SIG-M5 treated with dmso at 0.1 percent for 504 hours (cell line): ENCODE results near the gene COL9A3.

Experiments
- DNase-seq: peaks from one replicate; lab custom pipeline; 2025; ENCODE audit not compliant: unreplicated experiment; lab: John Stamatoyannopoulos, UW

COL9A3 gene

DNA sequence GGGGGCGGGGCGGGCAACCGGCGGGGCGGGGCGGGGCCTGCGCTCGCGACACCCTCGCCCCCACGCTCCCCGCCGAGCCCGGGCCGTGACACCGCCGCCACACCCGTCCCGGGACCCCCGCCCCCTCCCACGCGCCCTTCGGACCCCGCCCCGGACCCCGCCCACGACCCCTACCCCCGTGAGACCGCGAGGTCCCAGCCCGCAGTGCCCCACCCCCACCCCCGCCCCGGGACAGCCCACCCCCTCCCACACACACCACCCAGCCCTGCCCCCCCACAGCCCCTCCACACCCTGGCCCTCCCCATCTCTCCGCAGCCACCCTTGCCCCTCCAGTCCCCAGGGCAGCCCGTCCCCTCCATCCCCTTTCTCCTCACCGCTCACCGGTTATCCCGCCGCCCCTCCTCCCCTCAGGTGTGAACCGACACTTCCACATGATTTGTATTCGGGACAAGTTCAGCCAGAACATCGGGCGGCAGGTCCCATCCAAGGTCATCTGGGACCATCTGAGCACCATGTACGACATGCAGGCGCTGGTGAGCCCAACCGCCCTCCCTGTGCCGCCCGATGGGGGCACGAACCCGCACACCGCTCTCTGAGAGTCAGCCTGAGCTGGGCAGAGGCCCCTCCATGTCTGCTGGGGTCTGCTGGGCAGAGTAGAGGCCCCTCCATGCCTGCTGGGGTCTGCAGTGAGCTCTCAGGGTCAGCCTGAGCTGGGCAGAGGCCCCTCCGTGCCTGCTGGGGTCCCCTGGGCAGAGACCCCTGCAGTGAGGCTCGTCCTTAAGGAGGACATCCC, 20.0 kb upstream of the COL9A3 start:
- DNase-seq, result no peak

DNA sequence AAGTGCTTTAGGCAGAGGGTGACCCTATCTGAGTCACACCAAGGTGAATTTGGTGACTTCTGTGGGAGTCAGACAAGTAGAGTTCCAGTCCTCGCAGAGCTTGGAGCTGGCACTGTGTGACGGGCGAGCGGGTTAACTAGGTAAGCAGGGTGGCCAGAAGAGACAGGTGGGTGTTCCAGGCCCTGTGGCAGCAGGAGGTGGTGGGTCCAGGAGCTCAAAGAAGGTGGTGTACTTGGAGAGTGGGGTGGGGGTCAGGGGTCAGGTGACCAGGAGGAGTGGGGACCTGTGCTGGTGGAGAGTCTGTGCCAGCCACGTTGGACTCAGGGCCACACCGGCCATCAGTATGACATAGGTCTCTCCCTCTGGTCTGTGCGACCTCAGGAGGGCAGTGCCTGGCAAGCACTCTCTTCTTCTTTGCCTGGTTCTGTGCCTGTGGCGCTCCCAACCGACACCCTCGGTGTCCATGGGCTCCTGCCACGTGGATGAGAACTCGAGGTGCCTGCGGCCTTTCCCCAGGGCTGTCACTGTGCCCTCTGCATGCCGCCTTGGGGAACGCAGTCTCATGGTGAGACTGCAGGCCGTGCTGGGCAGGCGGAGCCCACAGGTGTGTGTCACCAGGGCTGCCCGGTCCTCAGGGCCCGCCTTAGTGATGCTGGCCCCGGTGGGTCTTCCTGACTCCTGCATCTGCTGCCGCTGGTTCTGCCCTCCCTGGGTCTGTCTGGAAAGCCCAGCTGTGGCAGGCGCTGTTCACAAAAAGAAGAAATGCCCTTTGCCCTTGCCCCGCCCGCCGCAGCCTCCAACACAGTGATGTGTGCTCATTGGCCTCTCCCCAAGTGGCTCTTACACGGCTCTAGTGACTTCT, 18.9 kb upstream of the COL9A3 start:
- DNase-seq, result no peak

DNA sequence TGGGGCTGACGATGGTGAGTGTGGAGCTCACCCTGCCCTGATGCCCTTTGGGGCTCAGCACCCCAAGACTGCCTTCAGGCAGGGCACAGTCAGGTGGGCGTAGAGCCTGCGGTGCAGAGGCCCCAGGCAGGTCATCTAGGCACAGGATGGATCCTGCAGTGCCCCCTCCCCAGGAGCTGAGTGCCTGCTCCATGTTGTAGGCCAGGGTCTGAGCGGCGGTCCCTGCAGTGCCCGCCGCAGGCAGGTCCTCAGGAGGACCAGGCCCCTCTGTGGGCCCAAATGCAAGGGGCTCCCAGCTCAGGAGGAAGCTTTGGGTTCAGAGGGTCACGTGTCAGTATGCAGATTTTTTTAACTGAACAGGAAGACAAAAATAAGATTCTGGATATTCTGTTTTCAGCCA, 17.8 kb upstream of the COL9A3 start:
- DNase-seq, result no peak

DNA sequence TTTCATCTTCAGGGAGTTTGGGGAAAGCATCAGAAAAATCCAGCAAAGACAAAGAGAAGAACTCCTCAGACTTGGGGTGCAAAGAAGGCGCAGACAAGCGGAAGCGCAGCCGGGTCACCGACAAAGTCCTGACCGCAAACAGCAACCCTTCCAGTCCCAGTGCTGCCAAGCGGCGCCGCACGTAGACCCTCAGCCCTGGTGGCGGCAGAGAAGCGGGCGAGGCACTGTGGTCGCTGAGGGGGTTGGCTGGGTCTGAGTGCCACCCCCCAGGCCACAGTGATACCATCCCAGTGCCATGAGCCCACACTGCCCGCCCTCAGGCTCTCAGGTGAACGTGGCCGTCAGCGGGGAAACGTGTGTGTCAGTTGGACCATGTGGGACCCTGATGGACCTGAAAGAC, 17.4 kb upstream of the COL9A3 start:
- no peak for DNase-seq

DNA sequence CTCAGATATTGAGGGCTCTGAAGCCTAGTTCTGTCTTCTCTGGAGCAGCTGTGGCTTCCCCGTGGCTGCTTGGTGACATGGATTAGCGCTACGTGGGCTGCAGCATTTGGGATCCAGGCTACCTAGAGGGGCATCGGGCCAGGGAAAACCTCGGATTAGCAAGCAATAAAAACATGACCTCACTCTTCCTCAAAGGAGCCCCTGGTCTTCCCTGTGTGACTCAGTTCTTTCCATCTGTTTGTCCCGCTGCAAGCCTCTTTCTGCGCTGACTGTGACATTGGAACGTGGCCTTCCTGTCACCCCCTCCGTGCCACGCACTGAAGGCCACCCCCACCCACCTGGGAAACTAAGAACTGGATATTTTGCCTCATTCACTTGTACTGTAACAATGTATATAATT, 17.0 kb upstream of the COL9A3 start:
- DNase-seq, result no peak

DNA sequence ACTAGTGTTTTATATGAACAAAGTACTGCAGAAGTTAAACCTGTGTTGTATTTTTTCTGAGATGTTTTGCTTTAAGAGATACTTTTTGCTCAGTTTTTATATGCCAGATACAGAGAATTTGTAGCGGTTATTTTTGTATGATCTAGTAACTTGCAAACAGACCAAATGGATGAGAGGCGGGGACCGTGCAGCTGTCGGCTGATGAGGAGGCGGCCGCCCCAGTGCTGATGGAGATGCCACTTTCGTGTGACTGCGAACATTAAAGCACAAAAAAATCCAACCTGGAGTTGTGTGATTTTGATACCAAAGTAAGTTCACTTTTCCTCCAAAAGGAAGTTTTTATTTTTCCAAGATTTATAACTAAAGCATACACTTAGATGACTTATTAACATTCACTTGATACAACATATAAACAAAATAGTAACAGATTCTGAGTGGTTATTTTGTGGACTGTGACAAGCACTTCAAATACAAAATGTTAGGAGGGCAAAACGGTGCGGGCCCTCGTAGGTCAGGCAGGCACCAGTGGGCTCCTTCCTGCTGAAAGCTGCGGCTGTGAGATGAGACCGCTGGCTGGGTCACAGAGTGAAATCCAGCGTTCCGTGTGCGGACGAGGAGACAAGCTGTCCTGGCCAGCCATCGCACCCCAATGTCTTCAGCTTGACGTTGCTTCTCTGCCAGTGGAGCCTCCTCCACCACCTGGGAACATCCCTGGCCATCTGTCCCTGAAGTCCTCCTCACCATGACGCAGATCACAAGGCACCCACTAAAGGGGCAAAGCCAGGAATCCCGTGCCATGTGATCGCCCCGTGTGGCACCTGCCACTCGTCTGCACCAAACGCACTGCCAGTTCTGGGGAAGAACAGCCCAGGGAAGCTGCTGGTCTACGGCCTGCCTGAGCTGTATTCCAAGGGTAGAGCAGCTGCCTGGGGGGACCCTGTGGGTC, 16.3 kb upstream of the COL9A3 start:
- no peak for DNase-seq

DNA sequence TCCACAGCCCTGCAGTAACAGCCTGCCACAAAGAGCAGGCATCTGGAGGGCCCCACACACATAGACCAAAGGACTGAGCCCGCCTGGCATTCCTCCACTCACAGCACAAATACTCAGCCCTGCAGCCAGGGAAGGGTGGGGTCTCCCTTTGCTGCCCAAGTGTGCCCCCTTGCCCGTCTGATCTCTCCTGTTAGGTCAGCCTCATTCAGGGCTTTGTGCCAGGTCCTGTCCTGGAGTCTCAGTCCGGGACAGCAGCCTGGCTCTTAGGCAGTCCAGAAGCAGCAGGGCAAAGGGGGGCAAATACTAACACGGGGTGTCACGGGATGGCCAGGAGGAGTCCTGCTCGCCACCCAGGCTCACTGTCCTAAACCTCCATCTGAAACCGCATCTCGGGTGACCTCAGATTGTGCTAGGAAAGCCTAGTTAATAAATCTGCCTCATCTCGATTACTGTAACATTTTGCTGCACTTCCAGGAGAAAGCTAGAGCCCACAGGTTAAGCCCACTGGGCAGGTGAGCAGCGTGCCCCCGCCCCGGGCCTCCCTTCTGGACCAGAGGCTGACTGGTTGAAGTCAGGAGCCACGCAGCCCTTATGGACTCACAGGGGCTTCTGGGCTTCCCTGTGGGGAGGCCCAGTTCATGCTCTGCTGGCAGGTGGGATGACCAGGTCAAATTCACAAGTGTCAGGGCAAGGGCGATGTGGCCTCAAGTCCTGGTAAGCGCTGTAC, 15.4 kb upstream of the COL9A3 start:
- DNase-seq, result no peak

DNA sequence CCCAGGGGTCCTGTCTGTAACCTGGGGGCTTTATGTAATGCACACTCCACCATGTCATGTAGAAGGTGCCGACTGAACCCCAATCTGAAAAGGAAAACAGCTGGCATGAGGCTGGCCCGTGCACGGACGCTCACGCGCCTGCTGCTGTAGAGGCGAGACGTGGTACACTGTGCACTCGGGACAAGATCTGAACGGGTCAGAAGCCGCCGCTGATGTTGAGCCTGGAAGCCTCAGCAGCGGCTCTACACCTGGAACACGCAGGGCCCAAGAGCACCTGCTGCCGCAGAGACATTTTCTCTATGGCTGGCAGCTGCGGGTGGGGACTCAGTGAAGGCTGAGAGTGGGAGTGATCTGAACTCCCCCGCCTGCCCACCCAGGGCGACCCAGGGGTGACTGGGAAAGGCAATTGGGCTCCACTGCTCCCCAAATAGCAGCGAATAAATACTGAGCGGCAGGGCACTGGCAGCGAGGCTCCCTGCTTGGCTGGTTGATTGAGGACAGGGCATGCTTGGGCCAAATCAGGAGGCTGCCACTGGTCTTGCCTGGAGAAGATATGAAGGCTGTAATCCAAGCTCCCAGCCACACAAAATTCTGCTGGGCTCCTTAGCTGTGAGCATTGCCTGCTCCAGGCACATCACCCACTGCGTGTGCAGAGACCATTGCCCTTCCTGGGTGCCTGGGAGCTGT, 14.7 kb upstream of the COL9A3 start:
- DNase-seq, result no peak

DNA sequence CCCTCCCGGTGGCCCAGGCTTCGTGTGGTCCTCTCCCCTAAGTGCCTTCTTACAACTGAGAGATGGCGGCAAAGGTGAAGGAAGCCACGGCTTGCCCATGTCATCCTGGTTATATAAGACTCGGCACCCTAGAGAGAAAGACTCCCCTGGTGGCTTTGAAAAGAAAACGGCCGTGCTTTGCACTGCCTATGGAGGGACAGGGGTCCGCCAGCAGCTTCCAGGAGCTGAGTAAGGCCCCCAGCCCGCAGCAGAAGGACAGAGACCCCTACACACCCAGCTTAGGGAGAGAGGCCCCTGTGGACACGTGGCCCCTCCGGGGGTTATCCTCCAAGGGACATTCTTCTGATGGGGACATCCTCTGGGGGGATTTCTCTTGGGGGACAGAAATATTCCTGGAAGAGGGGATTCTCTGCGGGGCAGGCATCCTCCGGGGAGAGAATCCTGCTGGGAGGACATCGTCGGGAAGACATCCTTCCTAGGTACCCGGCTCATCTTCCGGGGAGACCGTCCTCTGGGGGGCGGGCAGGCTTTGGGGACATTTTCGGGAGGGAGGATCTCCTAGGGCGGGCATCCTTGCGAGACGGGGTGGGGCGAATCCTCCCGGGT, 12.7 kb upstream of the COL9A3 start:
- peak; percentile 47 for DNase-seq

DNA sequence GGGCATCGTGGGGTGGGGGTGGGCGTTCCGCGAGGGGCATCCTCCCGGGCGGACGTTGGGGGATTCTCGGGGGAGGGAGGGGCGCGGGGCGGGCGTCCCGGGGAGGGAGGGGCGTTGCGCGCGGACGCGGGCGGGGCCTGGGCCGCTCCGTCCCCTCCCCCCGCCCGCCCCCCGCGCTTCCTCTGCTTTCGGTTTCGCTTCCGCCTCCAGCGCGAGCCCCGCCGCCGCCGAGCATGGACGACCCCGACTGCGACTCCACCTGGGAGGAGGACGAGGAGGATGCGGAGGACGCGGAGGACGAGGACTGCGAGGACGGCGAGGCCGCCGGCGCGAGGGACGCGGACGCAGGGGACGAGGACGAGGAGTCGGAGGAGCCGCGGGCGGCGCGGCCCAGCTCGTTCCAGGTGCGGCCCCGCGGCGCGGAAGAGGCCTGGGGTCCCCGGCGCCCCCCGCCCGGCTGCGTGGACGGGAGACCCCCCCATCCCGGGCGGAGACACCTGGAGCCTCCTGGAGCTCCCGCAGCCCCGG, 12.2 kb upstream of the COL9A3 start, which contains the start of gene OGFR:
OGFR (plus strand) TSS at position 209 of the 528 bp plus-strand sequence; CDS start at position 234, 25 bp downstream.
- peak; percentile 56 for DNase-seq

DNA sequence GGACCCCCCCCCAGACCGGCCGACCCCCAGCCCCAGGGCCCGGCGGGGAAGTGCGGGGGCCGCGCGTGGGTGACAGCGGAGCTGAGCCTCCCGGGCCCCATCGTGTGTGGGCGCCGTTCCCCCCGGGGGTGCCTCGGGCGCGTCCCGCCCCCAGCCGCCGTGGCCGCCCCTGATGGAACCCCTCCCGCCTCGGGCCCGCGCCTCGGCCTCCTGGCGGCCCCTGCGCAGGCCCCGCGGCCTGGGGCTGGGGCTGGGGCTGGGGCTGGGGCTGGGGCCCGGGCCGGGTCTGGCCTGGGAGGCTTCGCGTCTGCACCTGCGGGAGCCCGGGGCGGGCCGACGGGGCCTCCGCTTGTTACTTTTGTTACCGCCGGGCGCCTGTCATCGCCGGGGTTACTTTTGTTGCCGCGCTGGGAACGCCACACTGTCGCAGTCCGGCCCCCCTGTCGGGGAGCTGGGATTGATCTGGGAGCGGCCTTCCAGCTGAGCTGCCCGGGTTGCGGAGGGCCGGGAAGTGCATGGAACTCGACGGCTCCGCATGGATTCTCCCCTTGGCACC, 11.6 kb upstream of the COL9A3 start:
- DNase-seq, result no peak

DNA sequence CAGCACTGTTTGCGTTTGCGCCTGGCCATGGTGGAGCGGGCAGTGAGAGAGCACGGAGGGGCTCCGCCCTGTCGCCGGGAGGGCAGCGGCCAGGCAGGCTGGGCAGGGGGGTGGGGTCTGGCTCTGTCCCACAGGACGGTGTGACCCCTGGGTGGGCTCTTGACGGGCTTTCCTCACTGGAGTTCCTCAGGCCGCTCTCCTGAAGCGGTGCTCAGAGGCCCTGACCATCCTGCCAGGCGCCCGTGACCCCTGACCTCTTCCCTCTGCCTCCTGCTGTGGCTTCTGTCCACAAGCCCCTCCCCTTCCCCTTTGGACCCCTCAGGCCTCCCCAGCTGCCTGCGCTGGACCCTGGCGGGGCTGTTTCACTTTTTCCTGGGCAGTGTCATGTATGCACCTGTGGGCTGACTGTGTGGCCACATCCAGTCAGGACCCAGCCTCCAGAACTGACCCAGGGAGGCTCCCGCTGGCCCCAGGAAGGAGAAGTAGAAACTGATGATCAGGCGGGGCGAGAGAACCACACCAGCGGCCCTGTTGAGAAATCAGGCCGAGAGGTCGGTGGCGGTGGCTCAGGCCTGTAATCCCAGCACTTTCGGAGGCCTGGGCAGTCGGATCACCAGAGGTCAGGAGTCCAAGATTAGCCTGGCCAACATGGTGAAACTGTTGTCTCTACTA, 11.0 kb upstream of the COL9A3 start:
- peak; percentile 47 for DNase-seq

DNA sequence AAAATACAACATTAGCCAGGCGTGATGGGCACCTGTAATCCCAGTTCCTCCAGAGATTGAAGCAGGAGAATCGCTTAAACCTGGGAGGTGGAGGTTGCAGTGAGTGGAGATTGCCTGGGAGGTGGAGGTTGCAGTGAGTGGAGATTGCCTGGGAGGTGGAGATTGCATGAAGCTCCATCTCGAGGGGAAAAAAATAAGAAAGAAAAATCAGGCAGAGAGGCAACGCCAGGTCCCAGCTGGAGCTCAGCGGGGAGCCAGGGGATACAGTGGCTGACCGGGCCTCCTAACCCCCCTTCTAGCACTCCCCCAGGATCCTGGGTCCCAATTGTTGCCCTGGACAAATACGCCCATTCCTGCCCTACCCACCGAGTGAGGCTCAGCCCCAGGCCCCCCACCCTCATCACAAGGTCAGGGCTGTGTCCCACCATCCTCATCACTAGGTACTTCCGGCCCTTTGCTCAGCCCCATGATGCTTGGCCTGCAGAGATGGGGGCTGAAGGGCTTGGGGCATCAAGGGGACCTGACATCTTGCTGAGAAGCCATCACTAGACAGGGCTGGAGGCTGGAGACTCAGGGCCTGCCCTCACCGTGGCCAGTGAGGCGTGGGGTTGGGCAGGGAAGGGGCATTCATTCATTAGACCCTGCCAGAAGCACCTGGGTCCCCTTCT, 10.3 kb upstream of the COL9A3 start:
- DNase-seq, result no peak

DNA sequence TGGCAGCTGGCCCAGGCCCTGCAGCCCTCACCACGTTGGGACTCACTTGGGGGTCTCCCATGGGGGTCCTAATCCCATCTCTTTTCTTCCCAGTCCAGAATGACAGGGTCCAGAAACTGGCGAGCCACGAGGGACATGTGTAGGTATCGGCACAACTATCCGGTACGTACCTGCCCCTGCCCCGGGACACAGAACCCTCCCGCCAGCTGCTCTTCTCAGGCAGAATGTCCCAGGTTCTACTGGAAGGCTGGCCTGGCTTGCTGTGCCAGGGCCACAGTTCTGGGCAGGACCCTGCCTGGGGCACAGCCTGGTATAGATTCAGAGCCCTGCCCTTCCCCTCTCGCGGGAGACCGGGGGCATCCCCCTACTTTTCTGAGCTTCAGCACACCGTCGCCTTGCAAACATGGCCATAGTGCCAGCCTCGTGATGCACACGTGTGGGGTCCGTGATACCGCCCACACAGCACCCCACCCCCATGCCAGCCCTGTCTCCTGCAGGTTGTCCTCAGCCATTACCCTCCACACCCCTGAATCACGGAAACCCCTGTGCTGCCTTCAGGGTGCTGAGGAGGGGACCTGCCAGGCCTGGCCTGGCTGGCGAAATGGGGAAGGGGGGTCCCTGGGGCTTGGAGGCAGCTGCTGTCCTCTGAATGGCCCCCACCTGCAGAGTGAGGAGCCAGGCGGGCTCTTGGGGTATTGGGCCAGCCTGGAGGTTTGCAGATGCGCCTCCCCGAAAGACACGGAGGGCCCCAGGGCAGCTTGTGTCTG, 9.2 kb upstream of the COL9A3 start:
- DNase-seq, result no peak

DNA sequence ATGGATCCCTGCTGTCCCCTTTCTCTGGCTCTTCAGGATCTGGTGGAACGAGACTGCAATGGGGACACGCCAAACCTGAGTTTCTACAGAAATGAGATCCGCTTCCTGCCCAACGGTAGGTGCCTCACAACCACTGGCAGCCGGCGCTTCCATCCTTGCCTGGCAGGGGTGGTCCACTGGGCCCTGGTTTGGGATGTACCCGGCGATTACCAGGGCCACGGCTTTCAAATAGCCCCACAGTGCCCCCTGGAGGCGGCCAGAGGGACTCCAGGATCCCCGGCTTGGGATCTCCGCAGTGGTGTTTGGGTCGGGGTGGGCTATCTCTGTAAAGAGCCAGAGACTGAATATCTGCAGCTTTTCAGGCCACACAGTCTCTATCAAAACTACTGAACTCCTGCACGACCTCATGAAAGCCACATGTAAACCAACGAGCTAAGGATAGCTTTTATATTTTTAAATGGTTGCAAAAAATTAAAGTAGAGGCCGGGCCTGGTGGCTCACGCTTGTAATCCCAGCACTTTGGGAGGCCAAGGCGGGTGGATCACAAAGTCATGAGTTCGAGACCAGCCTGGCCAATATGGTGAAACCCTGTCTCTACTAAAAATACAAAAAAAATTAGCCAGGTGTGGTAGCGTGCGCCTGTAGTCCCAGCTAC, 8.5 kb upstream of the COL9A3 start:
- DNase-seq, result peak; percentile 55
